ENCODE data around the gene ZFAND5.

The ZFAND5 gene

DNA sequence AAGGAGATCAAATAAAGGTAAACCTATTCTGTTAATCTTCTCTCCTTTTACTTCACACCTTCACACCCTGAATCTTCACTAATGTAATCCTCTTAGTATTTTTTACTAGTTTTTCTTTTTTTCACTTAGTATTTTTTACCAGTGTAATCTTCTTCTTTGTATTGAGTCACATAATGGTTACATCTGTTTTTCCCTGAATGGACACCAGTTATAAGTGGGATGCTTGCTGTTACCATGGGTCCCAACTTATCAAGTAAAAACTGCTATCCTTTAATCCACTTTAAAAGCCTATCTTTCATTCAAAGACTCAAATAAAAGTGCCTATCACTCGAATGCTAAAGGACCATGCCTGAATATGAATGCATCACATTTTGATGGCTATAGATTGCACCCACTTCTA is 15.1 kb downstream of the ZFAND5 start:
- H3K9me3 ChIP-seq (ENCODE audit: insufficient read depth, low read depth, low read length), result no peaks in the 10 kb centered on the region
- H3K4me1 ChIP-seq (ENCODE audit: insufficient read depth, low read length, poor library complexity, severe bottlenecking), result no peaks in the 10 kb centered on the region
- peaks cover 3% of the 10 kb centered on the region; the same call in 1 of the 2 replicates for H3K79me2 ChIP-seq (ENCODE audit: insufficient read depth, low read length)
- H2AFZ ChIP-seq (ENCODE audit: low read length), result no peak overlapping the region
- H3K9me2 ChIP-seq (replicated peaks; ENCODE audit: low read depth, low read length), result no peaks in the 10 kb centered on the region
- peaks cover 13% of the 10 kb centered on the region for H4K20me1 ChIP-seq (ENCODE audit: insufficient read depth, low read length, poor library complexity, severe bottlenecking)
- H3K36me3 ChIP-seq (ENCODE audit: insufficient read depth, low read length), result peaks cover 13% of the 10 kb centered on the region
- H3K4me2 ChIP-seq (ENCODE audit: low read depth, low read length, poor library complexity, severe bottlenecking), result no peak overlapping the region
- no peaks in the 10 kb centered on the region for H3K27me3 ChIP-seq (ENCODE audit: insufficient read depth, low read length, poor library complexity, severe bottlenecking)
- TF ChIP-seq, protein P1, sequence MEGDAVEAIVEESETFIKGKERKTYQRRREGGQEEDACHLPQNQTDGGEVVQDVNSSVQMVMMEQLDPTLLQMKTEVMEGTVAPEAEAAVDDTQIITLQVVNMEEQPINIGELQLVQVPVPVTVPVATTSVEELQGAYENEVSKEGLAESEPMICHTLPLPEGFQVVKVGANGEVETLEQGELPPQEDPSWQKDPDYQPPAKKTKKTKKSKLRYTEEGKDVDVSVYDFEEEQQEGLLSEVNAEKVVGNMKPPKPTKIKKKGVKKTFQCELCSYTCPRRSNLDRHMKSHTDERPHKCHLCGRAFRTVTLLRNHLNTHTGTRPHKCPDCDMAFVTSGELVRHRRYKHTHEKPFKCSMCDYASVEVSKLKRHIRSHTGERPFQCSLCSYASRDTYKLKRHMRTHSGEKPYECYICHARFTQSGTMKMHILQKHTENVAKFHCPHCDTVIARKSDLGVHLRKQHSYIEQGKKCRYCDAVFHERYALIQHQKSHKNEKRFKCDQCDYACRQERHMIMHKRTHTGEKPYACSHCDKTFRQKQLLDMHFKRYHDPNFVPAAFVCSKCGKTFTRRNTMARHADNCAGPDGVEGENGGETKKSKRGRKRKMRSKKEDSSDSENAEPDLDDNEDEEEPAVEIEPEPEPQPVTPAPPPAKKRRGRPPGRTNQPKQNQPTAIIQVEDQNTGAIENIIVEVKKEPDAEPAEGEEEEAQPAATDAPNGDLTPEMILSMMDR (conservative IDR thresholded peaks at IDR 0.05; ENCODE audit: low read length), result no peak
- TF ChIP-seq EZH2phosphoT487 (IDR thresholded peaks at IDR 0.05; ENCODE audit: borderline replicate concordance), result no peak
- no peaks in the 10 kb centered on the region; the same call in 1 of the 2 replicates for H3F3A ChIP-seq (ENCODE audit: low read depth)
- H3K9ac ChIP-seq (ENCODE audit: low read depth, low read length, poor library complexity, severe bottlenecking), result no peak overlapping the region
- H3K4me3 ChIP-seq (ENCODE audit: low read length, poor library complexity, severe bottlenecking), result no peak overlapping the region

DNA sequence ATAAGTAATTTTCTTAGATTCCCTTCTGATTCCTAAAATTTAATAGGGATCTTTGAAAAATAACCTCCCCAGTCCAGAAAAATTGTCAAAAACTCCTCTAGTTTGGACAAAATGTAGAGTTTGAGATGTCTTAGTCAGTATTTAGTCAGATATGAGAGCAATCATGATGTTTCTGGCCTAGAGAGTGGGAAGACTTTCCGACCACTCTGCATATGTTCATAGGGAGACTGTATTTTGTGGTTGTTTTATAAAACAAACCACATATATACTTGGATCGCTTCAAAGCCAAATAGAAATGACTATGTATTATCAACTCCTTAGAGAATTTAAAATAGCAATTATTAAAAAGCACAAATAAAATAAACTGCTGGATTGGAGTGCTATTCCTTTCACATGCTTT is 15.8 kb downstream of the ZFAND5 start:
- Histone ChIP-seq H3K4me1 (ENCODE audit: insufficient read depth, low read length, poor library complexity, severe bottlenecking) (no peaks in the 10 kb centered on the region), H3K36me3 (ENCODE audit: insufficient read depth, low read length) (peaks cover 6% of the 10 kb centered on the region; the same call in 1 of the 2 replicates), H3K9me3 (ENCODE audit: insufficient read depth, low read depth, low read length) (no peaks in the 10 kb centered on the region), H2AFZ (ENCODE audit: low read length) (no peak overlapping the region), H3K9me2 (replicated peaks; ENCODE audit: low read depth, low read length) (no peaks in the 10 kb centered on the region), H3K4me2 (ENCODE audit: low read depth, low read length, poor library complexity, severe bottlenecking) (no peak overlapping the region), H4K20me1 (ENCODE audit: insufficient read depth, low read length, poor library complexity, severe bottlenecking) (peaks cover 7% of the 10 kb centered on the region), H3K4me3 (ENCODE audit: low read length, poor library complexity, severe bottlenecking) (no peak overlapping the region), H3K79me2 (ENCODE audit: insufficient read depth, low read length) (no peaks in the 10 kb centered on the region; the same call in 1 of the 2 replicates), H3K9ac (ENCODE audit: low read depth, low read length, poor library complexity, severe bottlenecking) (no peak overlapping the region), H3K27me3 (ENCODE audit: insufficient read depth, low read length, poor library complexity, severe bottlenecking) (no peaks in the 10 kb centered on the region), H3F3A (ENCODE audit: low read depth) (no peaks in the 10 kb centered on the region; the same call in 1 of the 2 replicates)
- TF ChIP-seq, protein P1 (conservative IDR thresholded peaks at IDR 0.05; ENCODE audit: low read length), result no peak
- no peak for TF ChIP-seq EZH2phosphoT487 (IDR thresholded peaks at IDR 0.05; ENCODE audit: borderline replicate concordance)

DNA sequence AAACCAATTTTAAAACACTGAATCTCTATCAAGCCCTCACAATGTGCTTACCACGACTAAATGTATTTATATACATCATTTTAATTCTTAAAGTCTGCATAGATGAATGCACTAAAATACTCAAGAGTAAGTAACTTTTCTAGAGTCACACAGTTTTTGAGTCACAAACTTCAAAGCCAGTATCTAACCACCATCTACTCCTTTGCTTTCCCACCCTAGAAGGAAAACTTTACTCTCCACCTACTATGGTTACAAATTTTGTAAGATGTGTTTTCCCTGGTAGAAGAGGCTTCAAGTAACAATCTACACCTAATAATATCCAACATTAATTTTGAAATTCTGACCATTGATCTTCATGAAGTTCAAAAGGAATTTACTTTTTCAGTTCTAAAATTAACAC is 18.7 kb downstream of the ZFAND5 start:
- H3K4me2 ChIP-seq (ENCODE audit: low read depth, low read length, poor library complexity, severe bottlenecking), result no peak overlapping the region
- no peaks in the 10 kb centered on the region for H3K9me3 ChIP-seq (ENCODE audit: insufficient read depth, low read depth, low read length)
- H3K79me2 ChIP-seq (ENCODE audit: insufficient read depth, low read length), result no peaks in the 10 kb centered on the region
- H2AFZ ChIP-seq (ENCODE audit: low read length), result no peak overlapping the region
- no peaks in the 10 kb centered on the region for H3K9me2 ChIP-seq (replicated peaks; ENCODE audit: low read depth, low read length)
- H4K20me1 ChIP-seq (ENCODE audit: insufficient read depth, low read length, poor library complexity, severe bottlenecking), result no peaks in the 10 kb centered on the region
- H3K4me3 ChIP-seq (ENCODE audit: low read length, poor library complexity, severe bottlenecking), result no peak overlapping the region
- no peaks in the 10 kb centered on the region for H3K36me3 ChIP-seq (ENCODE audit: insufficient read depth, low read length)
- no peak overlapping the region for H3K9ac ChIP-seq (ENCODE audit: low read depth, low read length, poor library complexity, severe bottlenecking)
- no peaks in the 10 kb centered on the region; the same call in 1 of the 2 replicates for H3F3A ChIP-seq (ENCODE audit: low read depth)
- TF ChIP-seq EZH2phosphoT487 (IDR thresholded peaks at IDR 0.05; ENCODE audit: borderline replicate concordance), result no peak
- TF ChIP-seq, protein P1 (conservative IDR thresholded peaks at IDR 0.05; ENCODE audit: low read length), result no peak
- H3K27me3 ChIP-seq (ENCODE audit: insufficient read depth, low read length, poor library complexity, severe bottlenecking), result no peaks in the 10 kb centered on the region
- H3K4me1 ChIP-seq (ENCODE audit: insufficient read depth, low read length, poor library complexity, severe bottlenecking), result no peaks in the 10 kb centered on the region
